Uterus (tissue), 4 donors: ENCODE results near the gene MTURN. TPM values are rescaled to one million over a fixed set of nuclear protein-coding genes. Genes with fewer than 3 reads are reported as not detected.
"Not testable (repeated sequence)": the region's sequence is repeated elsewhere in the genome, so short reads cannot be mapped to it uniquely, and the experiment has no call there.

Experiments
- DNase-seq, 2 donors: peaks; one replicate each; pipeline ENCODE4 v3.0.0-alpha.2; 2019 to 2020
- H3K27ac ChIP-seq, 2 donors: fragments of 200-600 bp; sonication (generic); 1 replicate in 1 of 2; 2 replicates in 1 of 2; pipeline ENCODE4 v1.5.1; 2016 to 2018
- H3K27me3 ChIP-seq, 2 donors: fragments of 200-600 bp; sonication (generic); one replicate each; pipeline ENCODE4 v1.5.1; 2018 to 2019; ENCODE audit warnings: control low read depth in 1 of 2
- H3K36me3 ChIP-seq, 2 donors: fragments of 200-600 bp; sonication (generic); one replicate each; pipeline ENCODE4 v1.5.1; 2019; ENCODE audit warnings: control low read depth in 1 of 2
- H3K4me1 ChIP-seq, 2 donors: fragments of 200-600 bp; sonication (generic); one replicate each; pipeline ENCODE4 v1.5.1; 2018 to 2019; ENCODE audit warnings: control low read depth in 1 of 2
- H3K4me3 ChIP-seq, 2 donors: fragments of 200-600 bp; sonication (generic); 1 replicate in 1 of 2; 2 replicates in 1 of 2; pipeline ENCODE4 v1.5.1; 2018 to 2019; ENCODE audit warnings: mild to moderate bottlenecking in 1 of 2
- H3K9me3 ChIP-seq, 2 donors: fragments of 200-600 bp; sonication (generic); one replicate each; pipeline ENCODE4 v1.5.1; 2019; ENCODE audit warnings: control low read depth in 1 of 2
- POLR2A ChIP-seq, 2 donors: fragments of 450-650 bp; IDR thresholded peaks; one replicate each; pipeline ENCODE4 v1.6.1; 2016; ENCODE audit warnings: antibody characterized with exemption in 2 of 2, mild to moderate bottlenecking in 1 of 2, moderate library complexity in 1 of 2
- intact Hi-C: fragments of 100-400 bp; cut with DNase I; formaldehyde crosslinking; loops from one replicate; pipeline ENCODE4 v1.15.1; 2023; ENCODE audit warnings: low total_unique reads
- total RNA-seq, 4 donors: library from RNA; depleted of rRNA in 3 of 4; stranded (reverse); fragments of >200 nt in 3 of 4; gene quantifications; one replicate each; pipeline versions ENCODE4 v1.1.0 to v1.2.4, GENCODE V29; 2014 to 2023
- TF ChIP-seq, protein P1 (sequence below), 4 experiments: fragments of 200-600 bp in 2 of 4; fragments of 450-650 bp in 2 of 4; sonication (generic) in 2 of 4; IDR thresholded peaks; one replicate each; pipeline ENCODE4 v1.5.1; 2016 to 2019; ENCODE audit warnings: antibody characterized with exemption in 4 of 4, mild to moderate bottlenecking in 2 of 4, moderate library complexity in 1 of 4
- donor health status: DM: yes; HTN: yes; CAD: no.

The MTURN gene
- total RNA-seq, 4 donors from 2014 or later: 45.1 to 75.9 (median 53.1) TPM

DNA sequence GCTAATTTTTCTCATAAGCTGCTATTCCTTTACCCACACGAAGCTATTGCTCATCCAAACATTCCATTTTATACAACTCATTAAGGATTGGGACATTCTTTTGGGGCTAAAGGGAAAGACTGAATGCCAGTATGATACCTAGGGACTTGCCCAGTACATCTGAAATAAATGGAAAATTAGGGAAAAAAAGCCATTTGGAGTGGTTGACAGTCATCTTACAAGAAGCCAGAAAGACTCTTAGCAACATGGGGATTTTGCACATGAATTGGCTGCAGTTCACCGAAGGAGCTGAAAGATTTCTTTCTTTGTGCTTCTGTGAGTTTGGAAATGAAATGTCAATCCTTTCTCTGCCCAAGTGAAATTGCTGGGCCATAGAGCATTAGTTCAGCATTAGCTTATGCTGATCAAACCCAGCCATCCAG lies 43.3 kb upstream of the MTURN start:
- Histone ChIP-seq H3K9me3 (no peaks in the 10 kb centered on the region), H3K4me1 (no peaks in the 10 kb centered on the region), H3K27me3 (no peaks in the 10 kb centered on the region), H3K4me3 (no peak overlapping the region), H3K27ac (no peak overlapping the region), H3K36me3 (no peaks in the 10 kb centered on the region)
- no peak for TF ChIP-seq POLR2A (IDR thresholded peaks at IDR 0.05)
- TF ChIP-seq, protein P1, sequence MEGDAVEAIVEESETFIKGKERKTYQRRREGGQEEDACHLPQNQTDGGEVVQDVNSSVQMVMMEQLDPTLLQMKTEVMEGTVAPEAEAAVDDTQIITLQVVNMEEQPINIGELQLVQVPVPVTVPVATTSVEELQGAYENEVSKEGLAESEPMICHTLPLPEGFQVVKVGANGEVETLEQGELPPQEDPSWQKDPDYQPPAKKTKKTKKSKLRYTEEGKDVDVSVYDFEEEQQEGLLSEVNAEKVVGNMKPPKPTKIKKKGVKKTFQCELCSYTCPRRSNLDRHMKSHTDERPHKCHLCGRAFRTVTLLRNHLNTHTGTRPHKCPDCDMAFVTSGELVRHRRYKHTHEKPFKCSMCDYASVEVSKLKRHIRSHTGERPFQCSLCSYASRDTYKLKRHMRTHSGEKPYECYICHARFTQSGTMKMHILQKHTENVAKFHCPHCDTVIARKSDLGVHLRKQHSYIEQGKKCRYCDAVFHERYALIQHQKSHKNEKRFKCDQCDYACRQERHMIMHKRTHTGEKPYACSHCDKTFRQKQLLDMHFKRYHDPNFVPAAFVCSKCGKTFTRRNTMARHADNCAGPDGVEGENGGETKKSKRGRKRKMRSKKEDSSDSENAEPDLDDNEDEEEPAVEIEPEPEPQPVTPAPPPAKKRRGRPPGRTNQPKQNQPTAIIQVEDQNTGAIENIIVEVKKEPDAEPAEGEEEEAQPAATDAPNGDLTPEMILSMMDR (IDR thresholded peaks at IDR 0.05): no peak
- DNase-seq: no peak
- intact Hi-C loops: no loop called here

DNA sequence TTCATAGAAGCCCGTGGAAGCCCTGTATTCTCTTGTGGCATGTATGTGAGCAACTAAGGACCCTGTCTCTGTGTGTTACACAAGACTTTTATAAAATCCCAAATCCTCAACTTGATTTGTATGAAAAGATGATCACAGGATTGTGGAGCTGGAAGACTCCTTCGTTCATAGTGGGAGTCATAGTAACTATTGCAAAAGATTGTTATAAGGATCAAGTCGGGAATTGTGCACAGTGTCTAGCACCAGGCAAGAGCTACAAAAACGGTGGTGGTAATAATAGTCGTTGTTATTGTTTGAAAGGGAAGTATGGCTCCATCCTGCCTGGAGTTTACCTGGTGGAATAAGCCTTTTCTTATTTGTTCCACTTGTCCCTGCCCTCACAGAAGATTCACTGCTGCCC lies 42.8 kb upstream of the MTURN start:
- TF ChIP-seq, protein P1 (IDR thresholded peaks at IDR 0.05): no peak
- no peak overlapping the region for H3K4me3 ChIP-seq
- no peaks in the 10 kb centered on the region for H3K4me1 ChIP-seq
- no peak for DNase-seq
- no peak overlapping the region for H3K27ac ChIP-seq
- H3K36me3 ChIP-seq: no peaks in the 10 kb centered on the region
- H3K27me3 ChIP-seq: no peaks in the 10 kb centered on the region
- H3K9me3 ChIP-seq: no peaks in the 10 kb centered on the region
- intact Hi-C loops: no loop called here

DNA sequence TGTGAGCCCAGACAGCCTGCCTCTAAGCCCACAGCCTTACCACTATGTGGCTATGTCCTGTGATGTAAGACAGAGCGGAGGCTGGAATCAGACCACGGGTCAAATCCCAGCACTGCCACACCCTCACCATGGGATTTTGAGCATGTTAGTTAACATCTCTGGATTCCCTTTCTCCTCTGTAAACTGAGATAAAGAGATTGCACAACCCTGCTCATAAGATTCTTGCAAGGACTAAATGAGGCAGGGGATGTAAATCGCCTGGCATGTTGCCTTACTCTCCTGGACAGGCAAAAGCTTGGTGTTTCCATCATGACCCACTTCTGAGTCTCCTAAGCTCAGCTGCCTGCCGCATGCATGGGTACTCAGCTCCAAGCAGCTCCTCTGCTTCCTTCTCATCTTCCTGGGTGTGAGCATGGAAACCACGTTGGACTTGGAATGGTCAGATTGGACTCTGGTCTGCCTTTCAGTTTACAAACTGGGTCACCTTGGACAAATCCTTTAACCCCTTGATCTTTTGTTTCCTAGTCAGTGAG lies 41.3 kb upstream of the MTURN start:
- TF ChIP-seq, protein P1 (IDR thresholded peaks at IDR 0.05): no peak
- no peak for TF ChIP-seq POLR2A (IDR thresholded peaks at IDR 0.05)
- intact Hi-C loops: no loop called here
- Histone ChIP-seq H3K36me3 (no peaks in the 10 kb centered on the region), H3K4me1 (no peaks in the 10 kb centered on the region), H3K27ac (no peak overlapping the region), H3K27me3 (no peaks in the 10 kb centered on the region), H3K9me3 (no peaks in the 10 kb centered on the region), H3K4me3 (no peak overlapping the region)
- no peak for DNase-seq

DNA sequence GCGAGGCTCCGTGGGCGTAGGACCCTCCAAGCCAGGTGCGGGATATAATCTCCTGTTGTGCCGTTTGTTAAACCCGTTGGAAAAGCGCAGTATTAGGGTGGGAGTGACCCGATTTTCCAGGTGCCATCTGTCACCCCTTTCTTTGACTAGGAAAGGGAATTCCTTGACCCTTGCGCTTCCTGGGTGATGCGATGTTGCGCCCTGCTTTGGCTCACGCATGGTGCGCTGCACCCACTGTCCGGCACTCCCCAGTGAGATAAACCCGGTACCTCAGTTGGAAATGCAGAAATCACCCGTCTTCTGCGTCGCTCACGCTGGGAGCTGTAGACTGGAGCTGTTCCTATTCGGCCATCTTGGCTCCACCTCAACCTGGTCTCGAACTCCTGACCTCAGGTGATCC lies 36.2 kb upstream of the MTURN start:
- H3K4me3 ChIP-seq, H3K27me3 ChIP-seq, H3K27ac ChIP-seq, DNase-seq, intact Hi-C loops, H3K36me3 ChIP-seq, H3K4me1 ChIP-seq, H3K9me3 ChIP-seq: not testable (repeated sequence)

DNA sequence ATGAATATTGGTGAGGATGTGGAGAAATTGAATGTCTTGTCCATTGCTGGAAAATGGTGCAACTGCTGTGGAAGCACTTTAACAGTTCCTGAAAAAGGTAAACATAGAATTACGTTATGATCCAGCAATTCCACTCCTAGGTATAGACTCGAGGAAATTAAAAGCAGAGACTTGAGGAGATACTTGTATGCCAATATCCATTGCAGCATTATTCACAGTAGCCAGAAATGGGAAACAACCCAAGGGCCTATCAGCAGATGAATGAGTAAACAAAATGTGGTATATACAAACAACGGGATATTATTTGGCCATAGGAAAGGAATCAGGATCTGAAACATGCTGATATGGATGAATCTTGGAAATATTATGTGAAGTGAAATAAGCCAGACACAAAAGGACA lies 32.5 kb upstream of the MTURN start:
- H3K27ac ChIP-seq: no peak overlapping the region
- DNase-seq: no peak
- no peaks in the 10 kb centered on the region for H3K27me3 ChIP-seq
- H3K4me3 ChIP-seq: no peak overlapping the region
- intact Hi-C loops: no loop called here
- H3K9me3 ChIP-seq: no peaks in the 10 kb centered on the region
- no peaks in the 10 kb centered on the region for H3K4me1 ChIP-seq
- TF ChIP-seq, protein P1 (IDR thresholded peaks at IDR 0.05): no peak
- TF ChIP-seq POLR2A (IDR thresholded peaks at IDR 0.05): no peak
- no peaks in the 10 kb centered on the region for H3K36me3 ChIP-seq

DNA sequence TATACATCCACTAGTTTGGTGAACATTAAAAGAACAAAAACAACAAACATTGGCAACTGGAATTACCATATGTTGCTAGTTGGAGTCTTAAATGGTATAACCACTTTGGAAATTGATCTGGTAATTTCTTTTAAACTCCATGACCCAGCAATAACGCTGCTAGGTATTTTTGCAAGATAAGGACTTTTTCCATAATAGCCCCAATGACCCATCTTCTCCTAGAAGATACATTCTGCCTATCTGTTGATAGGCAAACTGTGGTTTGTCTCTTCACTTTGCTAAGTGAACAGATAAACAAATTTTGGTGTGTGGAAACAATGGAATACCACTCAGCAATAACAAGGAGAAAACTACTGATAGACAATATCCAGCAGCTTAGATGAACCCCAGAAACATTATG lies 30.6 kb upstream of the MTURN start:
- TF ChIP-seq POLR2A (IDR thresholded peaks at IDR 0.05): no peak
- TF ChIP-seq, protein P1 (IDR thresholded peaks at IDR 0.05): no peak
- H3K4me1 ChIP-seq: no peaks in the 10 kb centered on the region
- H3K36me3 ChIP-seq: no peaks in the 10 kb centered on the region
- DNase-seq: no peak
- H3K9me3 ChIP-seq: no peaks in the 10 kb centered on the region
- H3K27me3 ChIP-seq: no peaks in the 10 kb centered on the region
- intact Hi-C loops: no loop called here
- H3K4me3 ChIP-seq: no peak overlapping the region
- no peak overlapping the region for H3K27ac ChIP-seq
